ENCODE data around the gene ZNF70. TPM values are rescaled to one million over a fixed set of nuclear protein-coding genes. Genes with fewer than 3 reads are reported as not detected.
A peak's percentile ranks its signal among the peaks of the same experiment; 100 is the strongest.

The ZNF70 gene
- total RNA-seq, 1 experiment from 2014 or later, result 3.2 TPM

DNA sequence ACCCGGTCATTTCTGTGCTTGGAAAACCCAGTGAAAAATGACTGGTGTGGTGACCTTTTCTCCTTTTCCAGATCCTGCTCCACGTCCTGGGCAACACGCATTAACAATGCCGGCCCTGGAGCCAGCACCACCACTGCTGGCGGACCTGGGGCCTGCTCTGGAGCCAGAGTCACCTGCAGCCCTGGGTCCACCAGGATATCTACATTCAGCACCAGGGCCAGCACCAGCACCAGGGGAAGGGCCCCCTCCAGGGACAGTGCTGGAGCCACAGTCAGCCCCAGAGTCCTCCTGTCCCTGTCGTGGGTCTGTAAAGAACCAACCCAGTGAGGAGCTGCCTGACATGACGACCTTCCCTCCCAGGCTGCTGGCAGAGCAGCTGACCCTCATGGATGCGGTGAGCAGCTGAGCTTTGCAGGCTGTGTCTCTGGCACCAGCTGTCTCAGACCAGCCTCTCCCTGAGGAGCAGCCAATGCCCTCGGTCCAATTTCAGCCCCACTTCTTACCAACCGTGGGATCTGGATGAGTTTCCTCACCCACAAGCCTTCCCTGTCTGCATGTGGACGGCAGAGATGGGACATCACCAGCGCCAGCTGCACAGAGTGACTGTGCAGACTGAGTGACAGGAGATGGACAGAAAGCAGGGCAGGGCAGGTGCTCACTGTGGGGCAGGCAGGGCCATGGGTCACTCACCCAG lies 58.2 kb downstream of the ZNF70 start:
- H3K9me3 ChIP-seq (ENCODE audit: control insufficient read depth, insufficient read depth, low read depth, low read length), result no peaks in the 10 kb centered on the region
- ATAC-seq (no peak), DNase-seq (ENCODE audit: low read depth, low spot score) (no peak)
- intact Hi-C loops (cut with micrococcal nuclease; ENCODE audit: unreplicated experiment) (no loop called here), in situ Hi-C loops (cut with HindIII; ENCODE audit: low pct_unique_long_range_greater_than_20kb, low sequenced_read_pairs) (no loop called here)
- TF ChIP-seq SIN3A (IDR thresholded peaks at IDR 0.05; ENCODE audit: borderline replicate concordance, insufficient read depth, low read depth, low read length) (no peak), TCF7L2 (IDR thresholded peaks at IDR 0.05; ENCODE audit: low read depth, low read length) (no peak), POLR2AphosphoS5 (IDR thresholded peaks at IDR 0.05; ENCODE audit: low read depth, low read length) (no peak)
- TF ChIP-seq, protein P1, sequence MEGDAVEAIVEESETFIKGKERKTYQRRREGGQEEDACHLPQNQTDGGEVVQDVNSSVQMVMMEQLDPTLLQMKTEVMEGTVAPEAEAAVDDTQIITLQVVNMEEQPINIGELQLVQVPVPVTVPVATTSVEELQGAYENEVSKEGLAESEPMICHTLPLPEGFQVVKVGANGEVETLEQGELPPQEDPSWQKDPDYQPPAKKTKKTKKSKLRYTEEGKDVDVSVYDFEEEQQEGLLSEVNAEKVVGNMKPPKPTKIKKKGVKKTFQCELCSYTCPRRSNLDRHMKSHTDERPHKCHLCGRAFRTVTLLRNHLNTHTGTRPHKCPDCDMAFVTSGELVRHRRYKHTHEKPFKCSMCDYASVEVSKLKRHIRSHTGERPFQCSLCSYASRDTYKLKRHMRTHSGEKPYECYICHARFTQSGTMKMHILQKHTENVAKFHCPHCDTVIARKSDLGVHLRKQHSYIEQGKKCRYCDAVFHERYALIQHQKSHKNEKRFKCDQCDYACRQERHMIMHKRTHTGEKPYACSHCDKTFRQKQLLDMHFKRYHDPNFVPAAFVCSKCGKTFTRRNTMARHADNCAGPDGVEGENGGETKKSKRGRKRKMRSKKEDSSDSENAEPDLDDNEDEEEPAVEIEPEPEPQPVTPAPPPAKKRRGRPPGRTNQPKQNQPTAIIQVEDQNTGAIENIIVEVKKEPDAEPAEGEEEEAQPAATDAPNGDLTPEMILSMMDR (IDR thresholded peaks at IDR 0.05), result no peak
- TF ChIP-seq, protein P2, sequence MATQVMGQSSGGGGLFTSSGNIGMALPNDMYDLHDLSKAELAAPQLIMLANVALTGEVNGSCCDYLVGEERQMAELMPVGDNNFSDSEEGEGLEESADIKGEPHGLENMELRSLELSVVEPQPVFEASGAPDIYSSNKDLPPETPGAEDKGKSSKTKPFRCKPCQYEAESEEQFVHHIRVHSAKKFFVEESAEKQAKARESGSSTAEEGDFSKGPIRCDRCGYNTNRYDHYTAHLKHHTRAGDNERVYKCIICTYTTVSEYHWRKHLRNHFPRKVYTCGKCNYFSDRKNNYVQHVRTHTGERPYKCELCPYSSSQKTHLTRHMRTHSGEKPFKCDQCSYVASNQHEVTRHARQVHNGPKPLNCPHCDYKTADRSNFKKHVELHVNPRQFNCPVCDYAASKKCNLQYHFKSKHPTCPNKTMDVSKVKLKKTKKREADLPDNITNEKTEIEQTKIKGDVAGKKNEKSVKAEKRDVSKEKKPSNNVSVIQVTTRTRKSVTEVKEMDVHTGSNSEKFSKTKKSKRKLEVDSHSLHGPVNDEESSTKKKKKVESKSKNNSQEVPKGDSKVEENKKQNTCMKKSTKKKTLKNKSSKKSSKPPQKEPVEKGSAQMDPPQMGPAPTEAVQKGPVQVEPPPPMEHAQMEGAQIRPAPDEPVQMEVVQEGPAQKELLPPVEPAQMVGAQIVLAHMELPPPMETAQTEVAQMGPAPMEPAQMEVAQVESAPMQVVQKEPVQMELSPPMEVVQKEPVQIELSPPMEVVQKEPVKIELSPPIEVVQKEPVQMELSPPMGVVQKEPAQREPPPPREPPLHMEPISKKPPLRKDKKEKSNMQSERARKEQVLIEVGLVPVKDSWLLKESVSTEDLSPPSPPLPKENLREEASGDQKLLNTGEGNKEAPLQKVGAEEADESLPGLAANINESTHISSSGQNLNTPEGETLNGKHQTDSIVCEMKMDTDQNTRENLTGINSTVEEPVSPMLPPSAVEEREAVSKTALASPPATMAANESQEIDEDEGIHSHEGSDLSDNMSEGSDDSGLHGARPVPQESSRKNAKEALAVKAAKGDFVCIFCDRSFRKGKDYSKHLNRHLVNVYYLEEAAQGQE (IDR thresholded peaks at IDR 0.05; ENCODE audit: insufficient read depth in 1 of 2, low read depth in 2 of 2, low read length in 1 of 2), result peak; percentile 68 to 76
- no peaks in the 10 kb centered on the region for H3K27me3 ChIP-seq (ENCODE audit: control insufficient read depth, insufficient read depth, low read length)
- no peak overlapping the region for H3K4me3 ChIP-seq (ENCODE audit: low read depth in 2 of 2, low read length in 2 of 2)
- H3K36me3 ChIP-seq (ENCODE audit: control insufficient read depth, insufficient read depth, low read length), result no peaks in the 10 kb centered on the region
- H3K4me1 ChIP-seq (ENCODE audit: control insufficient read depth, insufficient read depth, low read length), result no peaks in the 10 kb centered on the region
- no TSS peak for BruUV-seq (replicated peaks)
- H3K27ac ChIP-seq (ENCODE audit: low read length), result no peak overlapping the region
- CTCF ChIA-PET, result no interaction called here
- POLR2A ChIA-PET, result no interaction called here

DNA sequence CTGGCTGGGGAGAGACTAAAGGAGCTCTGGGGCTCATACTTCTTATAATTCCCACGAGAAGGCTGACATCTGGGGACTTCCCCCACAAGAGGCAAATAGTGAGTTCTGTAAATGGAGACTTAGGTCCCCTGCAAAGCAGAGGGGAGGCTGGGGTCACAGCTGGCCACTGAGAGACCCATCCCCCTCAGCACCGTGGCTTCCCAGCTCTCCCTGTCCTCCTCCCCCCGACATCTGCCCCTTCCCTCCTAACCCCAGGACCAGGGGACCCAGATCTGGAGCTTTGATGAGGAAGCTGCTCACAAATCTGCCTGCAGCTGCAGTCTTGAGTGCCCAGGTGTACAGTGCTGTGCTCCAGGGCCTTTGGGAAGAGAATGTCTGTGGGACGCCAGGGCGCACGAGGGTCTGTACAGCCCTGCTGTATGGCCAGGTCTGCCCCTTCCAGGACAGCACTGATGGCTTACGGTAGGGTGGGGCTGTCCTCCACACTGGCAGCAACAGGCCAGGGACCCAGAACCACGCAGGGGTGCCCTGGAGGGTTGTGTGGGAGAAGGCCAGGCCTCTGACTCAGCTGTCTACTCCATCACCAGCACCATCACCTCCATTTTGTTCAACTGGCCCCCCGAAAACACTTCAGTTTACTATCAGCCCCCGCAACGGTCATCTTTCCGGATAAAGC lies 59.0 kb downstream of the ZNF70 start:
- intact Hi-C loops (cut with micrococcal nuclease; ENCODE audit: unreplicated experiment), result no loop called here
- no peak overlapping the region for H3K4me3 ChIP-seq (ENCODE audit: low read depth in 2 of 2, low read length in 2 of 2)
- H3K27ac ChIP-seq (ENCODE audit: low read length), result no peak overlapping the region
- no peak for ATAC-seq
- BruUV-seq (replicated peaks), result no TSS peak
- CTCF ChIA-PET, result no interaction called here
- H3K9me3 ChIP-seq (ENCODE audit: control insufficient read depth, insufficient read depth, low read depth, low read length), result no peaks in the 10 kb centered on the region
- no peaks in the 10 kb centered on the region for H3K36me3 ChIP-seq (ENCODE audit: control insufficient read depth, insufficient read depth, low read length)
- POLR2A ChIA-PET, result no interaction called here
- no peaks in the 10 kb centered on the region for H3K27me3 ChIP-seq (ENCODE audit: control insufficient read depth, insufficient read depth, low read length)
- TF ChIP-seq, protein P1 (IDR thresholded peaks at IDR 0.05), result no peak
- no peak for TF ChIP-seq POLR2AphosphoS5 (IDR thresholded peaks at IDR 0.05; ENCODE audit: low read depth, low read length)
- TF ChIP-seq SIN3A (IDR thresholded peaks at IDR 0.05; ENCODE audit: borderline replicate concordance, insufficient read depth, low read depth, low read length), result no peak
- TF ChIP-seq, protein P2 (IDR thresholded peaks at IDR 0.05; ENCODE audit: insufficient read depth in 1 of 2, low read depth in 2 of 2, low read length in 1 of 2), result no peak
- no peak for TF ChIP-seq TCF7L2 (IDR thresholded peaks at IDR 0.05; ENCODE audit: low read depth, low read length)
- no peaks in the 10 kb centered on the region for H3K4me1 ChIP-seq (ENCODE audit: control insufficient read depth, insufficient read depth, low read length)
- no peak for DNase-seq (ENCODE audit: low read depth, low spot score)
- in situ Hi-C loops (cut with HindIII; ENCODE audit: low pct_unique_long_range_greater_than_20kb, low sequenced_read_pairs), result no loop called here
